Gastrocnemius medialis (tissue), 4 donors: ENCODE measurements around the gene KPNA6. TPM values are rescaled to one million over a fixed set of nuclear protein-coding genes. Genes with fewer than 3 reads are reported as not detected.
A peak's percentile ranks its signal among the peaks of the same experiment; 100 is the strongest.
"Not testable (repeated sequence)": the region's sequence is repeated elsewhere in the genome, so short reads cannot be mapped to it uniquely, and the experiment has no call there.

Experiments used
- ATAC-seq, 2 donors: fragments of 150-250 bp; one replicate each; pipeline ENCODE4 v1.9.1; 2016
- DNase-seq, 2 donors: peaks; one replicate each; pipeline ENCODE4 v3.0.0-alpha.2; 2019
- H3K27ac ChIP-seq, 4 donors: fragments of 200-600 bp; sonication (generic); 1 replicate in 1 of 4; 2 replicates in 3 of 4; pipeline ENCODE4 v1.5.1; 2016 to 2018; ENCODE audit warnings: mild to moderate bottlenecking in 2 of 4, moderate library complexity in 1 of 4
- H3K27me3 ChIP-seq, 3 donors: fragments of 200-600 bp; sonication (generic) in 2 of 3; 1 replicate in 1 of 3; 2 replicates in 2 of 3; pipeline versions ENCODE4 v1.5.1 to v1.6.0; 2016 to 2019; ENCODE audit warnings: mild to moderate bottlenecking in 1 of 3, moderate library complexity in 1 of 3
- H3K36me3 ChIP-seq, 2 donors: fragments of 200-600 bp; sonication (generic) in 1 of 2; one replicate each; pipeline ENCODE4 v1.5.1; 2017 to 2018
- H3K4me1 ChIP-seq, 2 donors: fragments of 200-600 bp; sonication (generic) in 1 of 2; one replicate each; pipeline ENCODE4 v1.5.1; 2016 to 2017; ENCODE audit warnings: mild to moderate bottlenecking in 2 of 2
- H3K4me3 ChIP-seq, 4 donors: fragments of 200-600 bp; sonication (generic) in 3 of 4; 1 replicate in 1 of 4; 2 replicates in 3 of 4; pipeline ENCODE4 v1.5.1; 2016 to 2019; ENCODE audit warnings: mild to moderate bottlenecking in 2 of 4
- H3K9me3 ChIP-seq, 3 donors: fragments of 200-600 bp; sonication (generic) in 2 of 3; 1 replicate in 1 of 3; 2 replicates in 2 of 3; pipeline ENCODE4 v1.5.1; 2016 to 2019
- CTCF ChIP-seq, 5 experiments: fragments of 450-650 bp in 3 of 5; fragments of 200-600 bp in 2 of 5; sonication (generic) in 2 of 5; IDR thresholded peaks in 4 of 5; conservative IDR thresholded peaks in 1 of 5; 1 replicate in 4 of 5; 2 replicates in 1 of 5; pipeline ENCODE4 v1.5.1; 2016 to 2019; ENCODE audit warnings: antibody characterized with exemption in 5 of 5, mild to moderate bottlenecking in 3 of 5, moderate library complexity in 3 of 5
- POLR2A ChIP-seq, 2 donors: fragments of 450-650 bp; IDR thresholded peaks; one replicate each; pipeline ENCODE4 v1.6.1; 2017; ENCODE audit warnings: antibody characterized with exemption in 2 of 2, mild to moderate bottlenecking in 2 of 2, moderate library complexity in 2 of 2
- in situ Hi-C, 4 donors: fragments of 200-750 bp; cut with MboI; loops; one replicate each; pipeline versions ENCODE4 v1.15.0 to v1.8.0; 2017; ENCODE audit warnings: low sequenced_read_pairs in 4 of 4
- intact Hi-C: fragments of 100-400 bp; cut with DNase I; formaldehyde crosslinking; loops from one replicate; pipeline ENCODE4 v1.15.1; 2023; ENCODE audit warnings: low total_unique reads
- total RNA-seq, 4 donors: library from RNA; depleted of rRNA; stranded (reverse); fragments of >200 nt; gene quantifications; one replicate each; pipeline versions ENCODE4 v1.1.0 to v1.2.3, GENCODE V29; 2016

KPNA6 gene
- total RNA-seq, 4 donors from 2014 or later: 67.3 to 80.7 (median 74.4) TPM

DNA sequence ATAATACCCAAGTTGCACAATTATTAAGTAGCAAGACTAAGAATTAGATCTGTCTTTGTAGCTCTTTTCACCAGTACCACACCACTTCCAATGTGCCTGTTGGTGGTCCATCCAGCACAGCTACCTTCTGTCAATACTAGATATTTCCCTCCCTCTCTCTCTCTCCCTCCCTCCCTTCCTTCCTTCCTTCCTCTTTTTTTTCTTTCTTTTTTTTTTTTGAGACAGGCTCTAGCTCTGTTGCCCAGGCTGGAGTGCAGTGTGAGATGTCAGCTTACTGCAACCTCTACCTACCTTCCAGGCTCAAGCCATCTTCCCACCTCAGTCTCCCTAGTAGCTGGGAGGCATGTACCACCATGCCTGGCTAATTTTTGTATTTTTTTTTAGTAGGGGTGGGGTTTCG is 21.1 kb downstream of the KPNA6 start:
- H3K4me1 ChIP-seq: peaks cover 44 to 53% of the 10 kb centered on the region in 2 donors
- DNase-seq (no peak), ATAC-seq (no peak)
- no peaks in the 10 kb centered on the region for H3K9me3 ChIP-seq
- TF ChIP-seq POLR2A (IDR thresholded peaks at IDR 0.05) (no peak), CTCF (IDR thresholded peaks at IDR 0.05 in 4 of 5, conservative IDR thresholded peaks at IDR 0.05 in 1 of 5) (no peak)
- peak overlapping the region in 2 of 4 donors; percentile 57 to 64 for H3K27ac ChIP-seq
- no peaks in the 10 kb centered on the region for H3K27me3 ChIP-seq
- in situ Hi-C loops: no loop called here
- H3K36me3 ChIP-seq: no peaks in the 10 kb centered on the region
- H3K4me3 ChIP-seq: no peak overlapping the region
- intact Hi-C loops: no loop called here

GRCh38 chr1:32133950-32134280 is 26.1 kb downstream of the KPNA6 start:
- peak overlapping the region; percentile 42 to 74 (median 63) for H3K27ac ChIP-seq
- DNase-seq, ATAC-seq: not testable (repeated sequence)

GRCh38 chr1:32137111-32137510 is 29.3 kb downstream of the KPNA6 start:
- TF ChIP-seq POLR2A (IDR thresholded peaks at IDR 0.05): no peak
- TF ChIP-seq CTCF (IDR thresholded peaks at IDR 0.05 in 4 of 5, conservative IDR thresholded peaks at IDR 0.05 in 1 of 5): no peak
- ATAC-seq: no peak
- intact Hi-C loops: no loop called here
- DNase-seq: no peak
- Histone ChIP-seq H3K27ac (no peak overlapping the region), H3K4me1 (peaks cover 14 to 24% of the 10 kb centered on the region in 2 donors), H3K36me3 (no peaks in the 10 kb centered on the region), H3K4me3 (no peak overlapping the region), H3K9me3 (no peaks in the 10 kb centered on the region), H3K27me3 (no peaks in the 10 kb centered on the region)
- in situ Hi-C loops: no loop called here

More at GRCh38 chr1:32133950-32134280, 26.1 kb downstream of the KPNA6 start:
- in situ Hi-C loops, H3K9me3 ChIP-seq, H3K36me3 ChIP-seq, H3K27me3 ChIP-seq, intact Hi-C loops, H3K4me3 ChIP-seq: not testable (repeated sequence)
- peaks cover 31 to 35% of the 10 kb centered on the region in 2 donors for H3K4me1 ChIP-seq

- Histone ChIP-seq H3K27ac (peak overlapping the region in 1 of 4 donors; percentile 33), H3K27me3 (no peaks in the 10 kb centered on the region), H3K4me3 (no peak overlapping the region), H3K9me3 (no peaks in the 10 kb centered on the region), H3K36me3 (no peaks in the 10 kb centered on the region), H3K4me1 (peaks cover 23 to 31% of the 10 kb centered on the region in 2 donors)
- TF ChIP-seq CTCF (IDR thresholded peaks at IDR 0.05 in 4 of 5, conservative IDR thresholded peaks at IDR 0.05 in 1 of 5) (no peak), POLR2A (IDR thresholded peaks at IDR 0.05) (no peak)
- ATAC-seq: no peak
- DNase-seq: no peak
- intact Hi-C loops (no loop called here), in situ Hi-C loops (no loop called here)
These were observed 31.1 kb downstream of the KPNA6 start for GRCh38 chr1:32138965-32139364.

DNA sequence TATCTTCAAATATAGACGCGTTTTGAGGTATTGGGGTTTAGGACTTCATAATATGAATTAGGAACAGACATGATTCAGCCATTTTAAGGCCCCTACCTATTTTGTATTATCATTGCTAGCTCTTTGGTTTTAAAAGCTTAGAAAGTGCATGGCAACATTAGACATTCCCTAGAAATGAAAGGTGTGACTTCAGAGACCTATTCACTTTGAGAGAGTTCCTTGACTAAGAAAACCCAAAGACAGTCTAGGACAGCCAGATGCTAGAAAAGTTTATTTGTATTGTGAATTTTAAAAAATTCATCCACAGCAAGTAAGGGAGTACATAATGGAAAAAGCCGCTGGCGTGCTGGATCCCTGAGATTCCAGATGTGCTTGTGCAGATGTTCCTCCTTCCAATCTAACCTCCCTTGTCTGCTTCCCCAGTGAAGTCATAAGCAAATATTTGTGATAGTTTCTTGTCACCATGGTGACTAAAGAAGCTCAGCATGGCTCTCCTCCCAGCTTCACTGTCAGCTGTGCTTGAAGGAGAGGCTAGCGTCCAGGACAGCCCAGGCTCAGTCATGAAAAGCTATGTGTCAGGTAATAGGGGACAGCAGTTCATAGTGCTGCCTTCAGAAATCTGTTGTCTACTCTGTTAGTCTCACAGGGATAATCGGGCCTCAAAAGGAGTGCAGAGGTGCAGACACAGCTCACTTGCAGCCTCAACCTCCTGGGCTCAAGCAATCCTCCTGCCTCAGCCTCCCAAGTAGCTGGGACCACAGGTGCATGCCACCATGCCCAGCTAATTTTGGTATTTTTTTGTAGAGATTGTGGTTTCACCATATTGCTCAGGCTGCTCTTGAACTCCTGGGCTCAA is 34.8 kb downstream of the KPNA6 start:
- Histone ChIP-seq H3K36me3 (no peaks in the 10 kb centered on the region), H3K27me3 (no peaks in the 10 kb centered on the region), H3K4me1 (peaks cover 24 to 43% of the 10 kb centered on the region in 2 donors), H3K4me3 (no peak overlapping the region), H3K9me3 (no peaks in the 10 kb centered on the region), H3K27ac (peak overlapping the region; percentile 54 to 80 (median 66))
- in situ Hi-C loops: no loop called here
- DNase-seq (peak; percentile 22 to 61), ATAC-seq (peak; percentile 82 to 89)
- intact Hi-C loops: no loop called here
- TF ChIP-seq CTCF (IDR thresholded peaks at IDR 0.05 in 4 of 5, conservative IDR thresholded peaks at IDR 0.05 in 1 of 5) (no peak), POLR2A (IDR thresholded peaks at IDR 0.05) (no peak)

DNA sequence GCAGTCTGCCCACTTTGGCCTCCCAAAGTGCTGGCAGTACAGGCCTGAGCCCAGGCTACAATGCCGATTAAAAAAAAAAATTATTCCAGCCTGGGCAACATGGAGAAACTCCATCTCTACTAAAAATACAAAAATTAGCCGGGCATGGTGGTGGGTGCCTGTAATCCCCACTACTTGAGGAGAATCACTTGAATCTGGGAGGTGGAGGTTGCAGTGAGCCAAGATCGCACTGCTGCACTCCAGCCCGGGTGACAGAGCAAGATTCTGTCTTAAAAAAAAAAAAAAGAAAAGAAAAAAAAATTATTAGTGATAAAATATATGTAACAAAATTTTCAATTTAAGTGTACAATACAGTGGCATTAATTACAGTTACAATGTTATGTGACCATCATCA is 35.4 kb downstream of the KPNA6 start:
- DNase-seq, ATAC-seq, H3K27me3 ChIP-seq, H3K9me3 ChIP-seq, intact Hi-C loops, H3K36me3 ChIP-seq, in situ Hi-C loops, H3K4me3 ChIP-seq: not testable (repeated sequence)
- Histone ChIP-seq H3K27ac (peak overlapping the region in 3 of 4 donors; percentile 60 to 80 (median 72)), H3K4me1 (peaks cover 24 to 43% of the 10 kb centered on the region in 2 donors)
